ENCODE results near the gene COMMD3. TPM values are rescaled to one million over a fixed set of nuclear protein-coding genes. Genes with fewer than 3 reads are reported as not detected.

Gene COMMD3
- total and polyA plus RNA-seq, 9 of the 15 experiments (the other 6 are each of a cell fraction or from before 2014, with no cell fraction given), result 50.7 to 217 (median 80.1) TPM

- TF ChIP-seq JUND (IDR thresholded peaks at IDR 0.05; ENCODE audit: borderline replicate concordance, low read depth, low read length), result no peak; the same call in 1 of the 2 replicates
- TF ChIP-seq JUND (tag; IDR thresholded peaks at IDR 0.05; ENCODE audit: borderline replicate concordance, low read depth, low read length), result no peak; the same call in 2 of the 3 replicates
- no peak for TF ChIP-seq DMBX1 (CRISPR knock-in tag; IDR thresholded peaks at IDR 0.05; ENCODE audit: borderline replicate concordance)
- no peak for TF ChIP-seq TSC22D4 (tag; IDR thresholded peaks at IDR 0.05)
- no peak for TF ChIP-seq ZNF583 (CRISPR knock-in tag; IDR thresholded peaks at IDR 0.05)
- no peak for TF ChIP-seq BRF1 (IDR thresholded peaks at IDR 0.05; ENCODE audit: borderline replicate concordance, extremely low read depth, insufficient read length)
- TF ChIP-seq ETV6 (IDR thresholded peaks at IDR 0.05; ENCODE audit: borderline replicate concordance in 1 of 2, low read depth in 2 of 2, low read length in 1 of 2), result no peak
- no peak for TF ChIP-seq ETV6 (CRISPR knock-in tag; IDR thresholded peaks at IDR 0.05; ENCODE audit: borderline replicate concordance)
- peak; percentile 85; the same call in 1 of the 2 replicates for TF ChIP-seq AFF4 (CRISPR knock-in tag; IDR thresholded peaks at IDR 0.05)
- TF ChIP-seq NELFE (IDR thresholded peaks at IDR 0.05; ENCODE audit: insufficient read depth, insufficient read length), result no peak
- peak; percentile 52 for TF ChIP-seq ELF2 (CRISPR knock-in tag; IDR thresholded peaks at IDR 0.05)
- TF ChIP-seq TAL1 (IDR thresholded peaks at IDR 0.05), result no peak
- TF ChIP-seq ZNF778 (CRISPR knock-in tag; IDR thresholded peaks at IDR 0.05), result no peak
- peak; percentile 94; the same call in 1 of the 2 replicates for TF ChIP-seq ZNF197 (CRISPR knock-in tag; IDR thresholded peaks at IDR 0.05; ENCODE audit: low read depth)
- no peak for TF ChIP-seq TEAD2 (tag; IDR thresholded peaks at IDR 0.05)
- no peak for TF ChIP-seq ATF6 (CRISPR knock-in tag; IDR thresholded peaks at IDR 0.05)
- TF ChIP-seq ZNF507 (tag; conservative IDR thresholded peaks at IDR 0.05), result no peak
- no peak for TF ChIP-seq IFI16 (CRISPR knock-in tag; IDR thresholded peaks at IDR 0.05)
- no peak for TF ChIP-seq HDAC3 (IDR thresholded peaks at IDR 0.05; ENCODE audit: borderline replicate concordance, partially characterized antibody)
Observed at GRCh38 chr10:22316286-22317075, at the start of gene COMMD3 (continued).

Data from K562 (cell line).